Neural cell (in vitro differentiated cells): Measurements from ENCODE around the gene CRAT.

Experiments
- EP300 ChIP-seq: fragments of 450-650 bp; conservative IDR thresholded peaks from 2 replicates; pipeline ENCODE4 v1.6.1; 2014; ENCODE audit warnings: antibody characterized with exemption, mild to moderate bottlenecking, moderate library complexity; ENCODE audit not compliant: poor library complexity, severe bottlenecking
- EZH2 ChIP-seq: fragments of 200-600, 300-800 bp; shearing (Covaris generic), sonication (generic); IDR thresholded peaks from 2 replicates; pipeline ENCODE4 v1.6.1; 2014; ENCODE audit warnings: antibody characterized with exemption, low read length, borderline replicate concordance, mild to moderate bottlenecking; ENCODE audit not compliant: insufficient read depth, poor library complexity, severe bottlenecking
- MXI1 ChIP-seq: fragments of 450-650 bp; conservative IDR thresholded peaks from 2 replicates; pipeline ENCODE4 v1.6.1; 2014; ENCODE audit warnings: antibody characterized with exemption, mild to moderate bottlenecking; ENCODE audit not compliant: poor library complexity, severe bottlenecking
- POLR2AphosphoS5 ChIP-seq: IDR thresholded peaks from 2 replicates; pipeline ENCODE4 v1.6.1; 2012
- RAD21 ChIP-seq: fragments of 450-650 bp; conservative IDR thresholded peaks from 2 replicates; pipeline ENCODE4 v1.6.1; 2014; ENCODE audit warnings: antibody characterized with exemption, mild to moderate bottlenecking, moderate library complexity
- REST ChIP-seq: IDR thresholded peaks from 2 replicates; pipeline ENCODE4 v1.6.1; 2012; ENCODE audit warnings: borderline replicate concordance
- TAF1 ChIP-seq: IDR thresholded peaks from 2 replicates; pipeline ENCODE4 v1.6.1; 2012; ENCODE audit warnings: low read depth
- TF ChIP-seq, protein P1 (sequence below): fragments of 450-650 bp; IDR thresholded peaks from 2 replicates; pipeline ENCODE4 v1.5.1; 2014; ENCODE audit warnings: antibody characterized with exemption, mild to moderate bottlenecking, moderate library complexity; ENCODE audit not compliant: poor library complexity, severe bottlenecking

GRCh38 chr9:129154866-129155477 is 44.4 kb upstream of the CRAT start:
- TF ChIP-seq TAF1 (no peak), EZH2 (no peak), POLR2AphosphoS5 (no peak), REST (no peak), MXI1 (no peak), EP300 (no peak), RAD21 (no peak)
- TF ChIP-seq, protein P1, sequence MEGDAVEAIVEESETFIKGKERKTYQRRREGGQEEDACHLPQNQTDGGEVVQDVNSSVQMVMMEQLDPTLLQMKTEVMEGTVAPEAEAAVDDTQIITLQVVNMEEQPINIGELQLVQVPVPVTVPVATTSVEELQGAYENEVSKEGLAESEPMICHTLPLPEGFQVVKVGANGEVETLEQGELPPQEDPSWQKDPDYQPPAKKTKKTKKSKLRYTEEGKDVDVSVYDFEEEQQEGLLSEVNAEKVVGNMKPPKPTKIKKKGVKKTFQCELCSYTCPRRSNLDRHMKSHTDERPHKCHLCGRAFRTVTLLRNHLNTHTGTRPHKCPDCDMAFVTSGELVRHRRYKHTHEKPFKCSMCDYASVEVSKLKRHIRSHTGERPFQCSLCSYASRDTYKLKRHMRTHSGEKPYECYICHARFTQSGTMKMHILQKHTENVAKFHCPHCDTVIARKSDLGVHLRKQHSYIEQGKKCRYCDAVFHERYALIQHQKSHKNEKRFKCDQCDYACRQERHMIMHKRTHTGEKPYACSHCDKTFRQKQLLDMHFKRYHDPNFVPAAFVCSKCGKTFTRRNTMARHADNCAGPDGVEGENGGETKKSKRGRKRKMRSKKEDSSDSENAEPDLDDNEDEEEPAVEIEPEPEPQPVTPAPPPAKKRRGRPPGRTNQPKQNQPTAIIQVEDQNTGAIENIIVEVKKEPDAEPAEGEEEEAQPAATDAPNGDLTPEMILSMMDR: no peak
